IgD-negative memory B cell (primary cell): ENCODE data around the gene PCDHA6. TPM values are rescaled to one million over a fixed set of nuclear protein-coding genes. Genes with fewer than 3 reads are reported as not detected.
"Not testable (repeated sequence)": the region's sequence is repeated elsewhere in the genome, so short reads cannot be mapped to it uniquely, and the experiment has no call there.

Source experiments
- H3K27ac Mint-ChIP-seq, 3 donors: one replicate each; pipeline ENCODE4 v1.8.0; 2020 to 2022; ENCODE audit warnings: mild to moderate bottlenecking in 3 of 3, mixed read lengths in 3 of 3, moderate library complexity in 1 of 3
- H3K27me3 Mint-ChIP-seq: one replicate; pipeline ENCODE4 v1.8.0; 2021; ENCODE audit warnings: mixed read lengths
- H3K36me3 Mint-ChIP-seq: one replicate; pipeline ENCODE4 v1.8.0; 2020; ENCODE audit warnings: mild to moderate bottlenecking, mixed read lengths
- H3K4me1 Mint-ChIP-seq, 3 donors: one replicate each; pipeline ENCODE4 v1.8.0; 2020 to 2022; ENCODE audit warnings: mixed read lengths in 3 of 3, mild to moderate bottlenecking in 1 of 3
- H3K4me3 Mint-ChIP-seq, 4 donors: one replicate each; pipeline ENCODE4 v1.8.0; 2020 to 2022; ENCODE audit warnings: mild to moderate bottlenecking in 4 of 4, mixed read lengths in 4 of 4, moderate library complexity in 3 of 4
- H3K9me3 Mint-ChIP-seq, 3 donors: one replicate each; pipeline ENCODE4 v1.8.0; 2020 to 2021; ENCODE audit warnings: mixed read lengths in 3 of 3, mild to moderate bottlenecking in 1 of 3
- polyA plus RNA-seq: library from polyadenylated mRNA; unstranded; fragments of 300-500 nt; fragmentation: Illumina TruSeq; gene quantifications from one replicate; pipeline ENCODE4 v1.2.3, GENCODE V29; 2021

PCDHA6 gene, protein sequence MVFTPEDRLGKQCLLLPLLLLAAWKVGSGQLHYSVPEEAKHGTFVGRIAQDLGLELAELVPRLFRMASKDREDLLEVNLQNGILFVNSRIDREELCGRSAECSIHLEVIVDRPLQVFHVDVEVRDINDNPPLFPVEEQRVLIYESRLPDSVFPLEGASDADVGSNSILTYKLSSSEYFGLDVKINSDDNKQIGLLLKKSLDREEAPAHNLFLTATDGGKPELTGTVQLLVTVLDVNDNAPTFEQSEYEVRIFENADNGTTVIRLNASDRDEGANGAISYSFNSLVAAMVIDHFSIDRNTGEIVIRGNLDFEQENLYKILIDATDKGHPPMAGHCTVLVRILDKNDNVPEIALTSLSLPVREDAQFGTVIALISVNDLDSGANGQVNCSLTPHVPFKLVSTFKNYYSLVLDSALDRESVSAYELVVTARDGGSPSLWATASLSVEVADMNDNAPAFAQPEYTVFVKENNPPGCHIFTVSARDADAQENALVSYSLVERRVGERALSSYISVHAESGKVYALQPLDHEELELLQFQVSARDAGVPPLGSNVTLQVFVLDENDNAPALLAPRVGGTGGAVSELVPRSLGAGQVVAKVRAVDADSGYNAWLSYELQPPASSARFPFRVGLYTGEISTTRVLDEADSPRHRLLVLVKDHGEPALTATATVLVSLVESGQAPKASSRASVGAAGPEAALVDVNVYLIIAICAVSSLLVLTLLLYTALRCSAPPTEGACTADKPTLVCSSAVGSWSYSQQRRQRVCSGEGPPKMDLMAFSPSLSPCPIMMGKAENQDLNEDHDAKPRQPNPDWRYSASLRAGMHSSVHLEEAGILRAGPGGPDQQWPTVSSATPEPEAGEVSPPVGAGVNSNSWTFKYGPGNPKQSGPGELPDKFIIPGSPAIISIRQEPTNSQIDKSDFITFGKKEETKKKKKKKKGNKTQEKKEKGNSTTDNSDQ
- polyA plus RNA-seq, result not detected

DNA sequence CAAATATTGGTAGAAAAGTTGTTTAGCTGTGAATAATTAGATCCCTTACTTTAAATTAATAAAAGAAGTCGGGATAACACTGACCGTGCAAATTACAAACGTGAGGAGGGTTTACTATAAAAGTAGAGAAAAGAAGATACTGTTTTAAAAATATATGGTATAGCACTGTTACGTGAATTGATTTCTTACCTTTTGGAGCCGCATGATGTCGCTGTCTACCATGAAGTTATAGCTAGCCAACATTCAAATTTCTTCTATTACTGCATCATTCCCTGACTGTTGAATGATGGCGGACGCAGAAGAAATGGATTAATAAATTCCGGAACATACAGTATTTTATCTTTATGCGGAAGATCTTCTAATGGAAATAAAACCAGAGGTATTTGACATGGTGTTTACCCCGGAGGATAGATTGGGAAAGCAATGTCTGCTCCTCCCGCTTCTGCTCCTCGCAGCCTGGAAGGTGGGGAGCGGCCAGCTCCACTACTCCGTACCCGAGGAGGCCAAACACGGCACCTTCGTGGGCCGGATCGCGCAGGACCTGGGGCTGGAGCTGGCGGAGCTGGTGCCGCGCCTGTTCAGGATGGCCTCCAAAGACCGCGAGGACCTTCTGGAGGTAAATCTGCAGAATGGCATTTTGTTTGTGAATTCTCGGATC, at the start of gene PCDHA6:
Gene PCDHA6 (plus strand): TSS at position 257 of the 658 bp plus-strand sequence. CDS start 132 bp downstream, at position 389.
- Mint-ChIP-seq H3K36me3 (no peaks in the 10 kb centered on the region), H3K4me1 (no peaks in the 10 kb centered on the region), H3K27ac (no peak within 1 kb of the TSS), H3K9me3 (peaks cover 0 to 18% (median 6%) of the 10 kb centered on the region in 3 donors), H3K4me3 (no peak within 1 kb of the TSS), H3K27me3 (peaks cover 12% of the 10 kb centered on the region)

DNA sequence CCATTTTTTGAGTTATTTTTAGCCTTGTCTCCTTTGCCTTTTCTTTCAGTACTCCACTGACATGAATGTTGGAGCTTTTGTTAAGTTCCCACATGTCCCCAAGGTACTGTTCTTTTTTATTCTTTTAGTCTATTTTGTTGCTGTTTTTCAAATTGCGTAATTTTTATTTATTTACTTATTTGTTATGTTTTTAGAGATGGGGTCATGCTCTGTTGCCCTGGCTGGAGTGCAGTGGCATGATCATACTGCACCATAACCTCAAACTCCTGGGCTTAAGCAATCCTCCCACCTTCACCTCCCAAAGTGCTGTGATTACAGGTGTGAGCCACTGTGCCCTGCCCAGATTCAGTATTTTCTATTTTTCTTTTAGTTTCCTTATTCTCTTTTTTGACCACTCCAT, 47.2 kb upstream of the PCDHA6 start:
- Mint-ChIP-seq H3K36me3 (peaks cover under 1% of the 10 kb centered on the region), H3K4me3 (no peak overlapping the region), H3K9me3 (peaks cover 22 to 64% (median 46%) of the 10 kb centered on the region in 3 donors), H3K27ac (no peak overlapping the region), H3K4me1 (no peaks in the 10 kb centered on the region), H3K27me3 (peaks cover 5% of the 10 kb centered on the region)

DNA sequence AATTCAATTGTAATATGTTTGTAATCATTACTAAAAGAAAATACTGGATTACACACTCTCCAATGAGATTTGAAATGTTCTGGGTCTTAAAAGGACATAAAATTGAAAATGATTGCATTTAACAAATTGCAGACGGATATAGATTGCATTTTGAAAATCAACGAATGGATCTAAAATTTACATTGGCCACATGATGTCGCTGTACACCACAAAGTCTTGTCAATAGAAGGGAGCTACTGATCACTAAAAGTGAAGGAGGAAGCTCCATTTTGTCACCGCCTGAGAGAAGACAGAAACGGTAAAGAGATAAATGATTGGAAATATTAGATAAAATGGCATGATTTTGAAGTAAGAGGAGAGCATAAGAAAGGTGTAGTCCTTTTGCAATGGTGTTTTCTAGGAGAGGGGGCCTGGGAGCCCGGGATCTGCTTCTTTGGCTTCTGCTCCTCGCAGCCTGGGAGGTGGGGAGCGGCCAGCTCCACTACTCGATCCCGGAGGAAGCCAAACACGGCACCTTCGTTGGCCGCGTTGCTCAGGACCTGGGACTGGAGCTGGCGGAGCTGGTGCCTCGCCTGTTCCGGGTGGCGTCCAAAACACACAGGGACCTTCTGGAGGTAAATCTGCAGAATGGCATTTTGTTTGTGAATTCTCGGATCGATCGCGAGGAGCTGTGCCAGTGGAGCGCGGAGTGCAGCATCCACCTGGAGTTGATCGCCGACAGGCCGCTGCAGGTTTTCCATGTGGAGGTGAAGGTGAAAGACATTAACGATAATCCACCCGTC, 41.7 kb upstream of the PCDHA6 start, which contains the start of gene PCDHA1:
Gene PCDHA1 (plus strand): TSS at position 236 of the 782 bp plus-strand sequence.
- H3K4me3 Mint-ChIP-seq, result peak within 1 kb of the TSS in 1 of 4 donors; percentile 41
- H3K27me3 Mint-ChIP-seq, result peaks cover 7% of the 10 kb centered on the region
- H3K4me1 Mint-ChIP-seq, result no peaks in the 10 kb centered on the region
- no peak within 1 kb of the TSS for H3K27ac Mint-ChIP-seq
- H3K36me3 Mint-ChIP-seq, result peaks cover 1% of the 10 kb centered on the region
- peaks cover 18 to 27% (median 19%) of the 10 kb centered on the region in 3 donors for H3K9me3 Mint-ChIP-seq

DNA sequence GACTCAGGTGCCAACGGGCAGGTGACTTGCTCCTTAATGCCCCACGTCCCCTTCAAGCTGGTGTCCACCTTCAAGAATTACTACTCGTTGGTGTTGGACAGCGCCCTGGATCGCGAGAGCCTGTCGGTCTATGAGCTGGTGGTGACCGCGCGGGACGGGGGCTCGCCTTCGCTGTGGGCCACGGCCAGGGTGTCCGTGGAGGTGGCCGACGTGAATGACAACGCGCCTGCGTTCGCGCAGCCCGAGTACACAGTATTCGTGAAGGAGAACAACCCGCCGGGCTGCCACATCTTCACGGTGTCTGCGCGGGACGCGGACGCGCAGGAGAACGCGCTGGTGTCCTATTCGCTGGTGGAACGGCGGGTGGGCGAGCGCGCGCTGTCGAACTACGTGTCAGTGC, 40.3 kb upstream of the PCDHA6 start:
- peaks cover 16 to 23% (median 17%) of the 10 kb centered on the region in 3 donors for H3K9me3 Mint-ChIP-seq
- not testable (repeated sequence) for H3K4me3 Mint-ChIP-seq, H3K27me3 Mint-ChIP-seq, H3K36me3 Mint-ChIP-seq, H3K27ac Mint-ChIP-seq, H3K4me1 Mint-ChIP-seq

DNA sequence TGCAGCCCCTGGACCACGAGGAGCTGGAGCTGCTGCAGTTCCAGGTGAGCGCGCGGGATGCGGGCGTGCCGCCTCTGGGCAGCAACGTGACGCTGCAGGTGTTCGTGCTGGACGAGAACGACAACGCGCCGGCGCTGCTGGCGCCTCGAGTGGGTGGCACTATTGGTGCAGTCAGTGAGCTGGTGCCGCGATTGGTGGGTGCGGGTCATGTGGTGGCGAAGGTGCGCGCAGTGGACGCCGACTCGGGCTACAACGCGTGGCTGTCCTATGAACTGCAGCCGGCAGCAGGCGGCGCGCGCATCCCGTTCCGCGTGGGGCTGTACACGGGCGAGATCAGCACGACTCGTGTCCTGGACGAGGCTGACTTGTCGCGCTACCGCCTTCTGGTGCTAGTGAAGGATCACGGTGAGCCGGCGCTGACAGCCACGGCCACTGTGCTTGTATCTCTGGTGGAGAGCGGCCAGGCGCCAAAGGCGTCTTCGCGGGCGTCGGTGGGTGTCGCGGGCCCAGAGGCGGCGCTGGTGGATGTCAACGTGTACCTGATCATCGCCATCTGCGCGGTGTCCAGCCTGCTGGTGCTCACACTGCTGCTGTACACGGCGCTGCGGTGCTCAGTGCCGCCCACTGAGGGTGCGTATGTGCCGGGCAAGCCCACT, 39.8 kb upstream of the PCDHA6 start:
- H3K27me3 Mint-ChIP-seq, result not testable (repeated sequence)

DNA sequence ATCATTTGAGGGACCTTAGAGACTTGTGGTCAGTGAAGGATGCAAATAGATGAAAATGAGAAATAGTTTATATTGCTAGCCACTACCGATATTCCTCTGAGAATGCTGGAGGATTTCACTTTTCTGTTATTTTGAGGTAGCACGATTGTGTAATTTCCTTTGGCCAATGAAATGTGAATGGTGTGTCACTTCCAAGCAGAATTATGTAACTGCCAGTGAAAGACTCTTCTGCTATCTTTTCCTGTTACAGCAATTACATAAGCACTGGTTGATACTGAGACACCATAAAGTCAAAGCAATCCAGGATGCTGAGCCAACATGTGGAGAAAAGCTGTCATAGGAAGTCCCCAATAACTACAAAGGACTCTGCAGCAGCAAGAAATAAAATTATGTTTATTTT, 36.7 kb upstream of the PCDHA6 start:
- no peaks in the 10 kb centered on the region for H3K4me1 Mint-ChIP-seq
- H3K27me3 Mint-ChIP-seq, result peaks cover 7% of the 10 kb centered on the region
- H3K36me3 Mint-ChIP-seq, result peaks cover 1% of the 10 kb centered on the region
- no peak overlapping the region for H3K4me3 Mint-ChIP-seq
- no peak overlapping the region for H3K27ac Mint-ChIP-seq
- H3K9me3 Mint-ChIP-seq, result peaks cover 6 to 13% (median 8%) of the 10 kb centered on the region in 3 donors

More for the DNA sequence above, 39.8 kb upstream of the PCDHA6 start:
- not testable (repeated sequence) for H3K4me1 Mint-ChIP-seq, H3K4me3 Mint-ChIP-seq, H3K27ac Mint-ChIP-seq, H3K36me3 Mint-ChIP-seq
- H3K9me3 Mint-ChIP-seq, result peaks cover 13 to 18% (median 16%) of the 10 kb centered on the region in 3 donors

DNA sequence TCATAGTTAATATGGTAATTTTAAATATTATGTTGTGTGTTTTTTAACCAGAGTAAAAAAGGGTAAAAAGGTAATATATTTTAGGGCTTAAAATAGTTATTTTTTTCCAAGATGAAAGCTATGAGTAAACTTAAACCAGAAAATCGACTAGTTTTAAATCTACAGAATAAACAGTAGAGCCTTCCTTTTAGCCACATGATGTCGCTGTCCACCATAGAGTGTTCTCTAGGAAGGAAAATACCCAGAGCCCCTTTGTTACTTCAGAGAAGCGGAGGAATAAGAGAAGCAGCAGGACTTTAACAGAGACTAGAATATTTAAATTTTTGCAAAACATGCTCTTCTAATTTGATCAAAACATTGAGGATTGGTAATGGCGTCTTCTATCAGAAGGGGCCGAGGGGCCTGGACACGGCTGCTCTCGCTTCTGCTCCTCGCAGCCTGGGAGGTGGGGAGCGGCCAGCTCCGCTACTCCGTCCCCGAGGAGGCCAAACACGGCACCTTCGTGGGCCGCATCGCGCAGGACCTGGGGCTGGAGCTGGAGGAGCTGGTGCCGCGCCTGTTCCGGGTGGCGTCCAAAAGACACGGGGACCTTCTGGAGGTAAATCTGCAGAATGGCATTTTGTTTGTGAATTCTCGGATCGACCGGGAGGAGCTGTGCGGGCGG, 33.0 kb upstream of the PCDHA6 start, which contains the start of gene PCDHA2:
Gene PCDHA2 (plus strand): TSS at position 258 of the 664 bp plus-strand sequence.
- Mint-ChIP-seq H3K4me3 (no peak within 1 kb of the TSS), H3K36me3 (no peaks in the 10 kb centered on the region), H3K27me3 (peaks cover 7% of the 10 kb centered on the region), H3K9me3 (peaks cover 2 to 15% (median 8%) of the 10 kb centered on the region in 3 donors), H3K4me1 (no peaks in the 10 kb centered on the region), H3K27ac (no peak within 1 kb of the TSS)

DNA sequence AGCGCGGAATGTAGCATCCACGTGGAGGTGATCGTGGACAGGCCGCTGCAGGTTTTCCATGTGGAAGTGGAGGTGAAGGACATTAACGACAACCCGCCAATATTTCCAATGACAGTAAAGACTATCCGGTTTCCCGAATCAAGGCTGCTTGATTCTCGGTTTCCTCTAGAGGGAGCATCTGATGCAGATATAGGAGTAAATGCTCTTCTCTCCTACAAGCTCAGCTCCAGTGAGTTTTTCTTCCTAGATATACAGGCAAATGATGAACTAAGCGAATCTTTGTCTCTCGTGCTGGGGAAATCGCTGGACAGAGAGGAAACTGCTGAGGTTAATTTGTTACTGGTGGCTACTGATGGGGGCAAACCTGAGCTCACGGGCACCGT, 32.5 kb upstream of the PCDHA6 start:
- peaks cover 2 to 17% (median 11%) of the 10 kb centered on the region in 3 donors for H3K9me3 Mint-ChIP-seq
- H3K36me3 Mint-ChIP-seq, result no peaks in the 10 kb centered on the region

DNA sequence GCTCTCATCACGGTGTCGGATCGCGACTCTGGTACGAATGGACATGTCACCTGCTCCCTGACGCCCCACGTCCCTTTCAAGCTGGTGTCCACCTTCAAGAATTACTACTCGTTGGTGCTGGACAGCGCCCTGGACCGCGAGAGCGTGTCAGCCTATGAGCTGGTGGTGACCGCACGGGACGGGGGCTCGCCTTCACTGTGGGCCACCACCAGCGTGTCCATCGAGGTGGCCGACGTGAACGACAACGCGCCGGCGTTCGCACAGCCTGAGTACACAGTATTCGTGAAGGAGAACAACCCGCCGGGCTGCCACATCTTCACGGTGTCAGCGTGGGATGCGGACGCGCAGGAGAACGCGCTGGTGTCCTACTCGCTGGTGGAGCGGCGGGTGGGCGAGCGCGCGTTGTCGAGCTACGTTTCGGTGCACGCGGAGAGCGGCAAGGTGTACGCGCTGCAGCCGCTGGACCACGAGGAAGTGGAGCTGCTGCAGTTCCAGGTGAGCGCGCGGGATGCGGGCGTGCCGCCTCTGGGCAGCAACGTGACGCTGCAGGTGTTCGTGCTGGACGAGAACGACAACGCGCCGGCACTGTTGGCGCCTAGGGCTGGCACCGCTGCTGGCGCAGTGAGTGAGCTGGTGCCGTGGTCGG, 31.6 kb upstream of the PCDHA6 start:
- H3K4me3 Mint-ChIP-seq, H3K4me1 Mint-ChIP-seq, H3K27ac Mint-ChIP-seq, H3K27me3 Mint-ChIP-seq, H3K36me3 Mint-ChIP-seq: not testable (repeated sequence)
- H3K9me3 Mint-ChIP-seq, result peaks cover 2 to 17% (median 15%) of the 10 kb centered on the region in 3 donors

More for the DNA sequence above, 32.5 kb upstream of the PCDHA6 start:
- H3K4me3 Mint-ChIP-seq, result no peak overlapping the region
- H3K27me3 Mint-ChIP-seq, result peaks cover 7% of the 10 kb centered on the region
- no peaks in the 10 kb centered on the region for H3K4me1 Mint-ChIP-seq
- H3K27ac Mint-ChIP-seq, result no peak overlapping the region

DNA sequence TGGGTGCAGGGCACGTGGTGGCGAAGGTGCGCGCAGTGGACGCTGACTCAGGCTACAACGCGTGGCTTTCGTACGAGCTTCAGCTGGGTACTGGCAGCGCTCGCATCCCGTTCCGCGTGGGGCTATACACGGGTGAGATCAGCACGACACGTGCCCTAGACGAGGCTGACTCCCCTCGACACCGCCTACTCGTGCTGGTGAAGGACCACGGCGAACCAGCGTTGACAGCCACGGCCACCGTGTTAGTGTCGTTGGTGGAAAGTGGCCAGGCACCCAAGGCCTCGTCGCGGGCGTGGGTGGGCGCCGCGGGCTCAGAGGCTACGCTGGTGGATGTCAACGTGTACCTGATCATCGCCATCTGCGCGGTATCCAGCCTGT, 31.1 kb upstream of the PCDHA6 start:
- H3K36me3 Mint-ChIP-seq, result no peaks in the 10 kb centered on the region
- H3K4me1 Mint-ChIP-seq, result no peaks in the 10 kb centered on the region
- peaks cover 2 to 17% (median 12%) of the 10 kb centered on the region in 3 donors for H3K9me3 Mint-ChIP-seq
- H3K27me3 Mint-ChIP-seq, result peaks cover 7% of the 10 kb centered on the region
- no peak overlapping the region for H3K4me3 Mint-ChIP-seq
- H3K27ac Mint-ChIP-seq, result no peak overlapping the region

DNA sequence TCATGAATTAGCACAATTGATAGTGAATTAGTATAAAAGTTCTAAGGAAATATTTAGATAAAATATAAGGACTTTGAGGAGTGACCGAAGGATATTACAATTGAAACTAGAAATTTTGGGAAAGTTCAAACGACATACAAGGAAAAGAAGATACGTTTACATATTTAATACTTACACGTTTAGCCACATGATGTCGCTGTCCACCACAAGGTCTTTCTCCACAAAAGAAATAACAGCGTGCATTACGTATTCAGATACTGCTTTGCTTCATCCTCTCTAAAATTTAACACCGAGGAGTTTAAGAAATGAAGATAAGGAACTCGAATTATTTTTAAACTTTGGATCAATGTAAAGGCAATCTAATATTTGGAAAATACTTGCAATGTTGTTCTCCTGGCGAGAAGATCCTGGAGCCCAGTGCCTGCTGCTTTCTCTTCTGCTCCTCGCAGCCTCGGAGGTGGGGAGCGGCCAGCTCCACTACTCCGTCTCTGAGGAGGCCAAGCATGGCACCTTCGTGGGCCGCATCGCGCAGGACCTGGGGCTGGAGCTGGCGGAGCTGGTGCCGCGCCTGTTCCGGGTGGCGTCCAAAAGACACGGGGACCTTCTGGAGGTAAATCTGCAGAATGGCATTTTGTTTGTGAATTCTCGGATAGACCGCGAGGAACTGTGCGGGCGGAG, 26.8 kb upstream of the PCDHA6 start, which contains the start of gene PCDHA3:
Gene PCDHA3 (plus strand): TSS at position 242 of the 678 bp plus-strand sequence.
- no peaks in the 10 kb centered on the region for H3K36me3 Mint-ChIP-seq
- peaks cover 2 to 22% (median 15%) of the 10 kb centered on the region in 3 donors for H3K9me3 Mint-ChIP-seq

DNA sequence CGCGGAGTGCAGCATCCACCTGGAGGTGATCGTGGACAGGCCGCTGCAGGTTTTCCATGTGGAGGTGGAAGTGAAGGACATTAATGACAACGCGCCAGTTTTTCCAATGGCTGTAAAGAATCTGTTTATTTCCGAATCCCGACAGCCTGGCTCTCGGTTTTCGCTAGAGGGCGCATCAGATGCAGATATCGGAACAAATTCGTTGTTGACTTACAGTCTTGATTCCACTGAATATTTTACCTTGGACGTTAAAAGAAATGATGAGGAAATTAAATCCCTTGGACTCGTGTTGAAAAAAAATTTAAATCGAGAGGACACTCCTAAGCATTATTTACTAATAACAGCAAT, 26.3 kb upstream of the PCDHA6 start:
- Mint-ChIP-seq H3K36me3 (no peaks in the 10 kb centered on the region), H3K4me1 (no peaks in the 10 kb centered on the region), H3K9me3 (peaks cover 2 to 26% (median 16%) of the 10 kb centered on the region in 3 donors), H3K27me3 (peaks cover 1% of the 10 kb centered on the region), H3K27ac (peak overlapping the region in 1 of 3 donors; percentile 10), H3K4me3 (no peak overlapping the region)

More for the DNA sequence above, 26.8 kb upstream of the PCDHA6 start, which contains the start of gene PCDHA3:
- no peaks in the 10 kb centered on the region for H3K4me1 Mint-ChIP-seq
- peaks cover 1% of the 10 kb centered on the region for H3K27me3 Mint-ChIP-seq
- H3K27ac Mint-ChIP-seq, result peak within 1 kb of the TSS in 1 of 3 donors; percentile 10
- peak within 1 kb of the TSS in 1 of 4 donors; percentile 17 for H3K4me3 Mint-ChIP-seq
